A673 (cell line): Measurements from ENCODE around the gene DAB2IP. TPM values are rescaled to one million over a fixed set of nuclear protein-coding genes. Genes with fewer than 3 reads are reported as not detected.

ENCODE experiments used
- BruUV-seq: library from RNA; stranded (reverse); fragments of 400-500 nt; replicated peaks from 2 replicates; lab custom pipeline; 2021; lab: Mats Ljungman, UMichigan
- CTCF ChIA-PET: fragments of 300-600 bp; sonication (Branson Sonifier 250); formaldehyde crosslinking; loops from one replicate; lab custom pipeline; 2022; ENCODE audit warnings: antibody characterized with exemption; lab: Charles Lee
- POLR2A ChIA-PET: fragments of 300-600 bp; sonication (Branson Sonifier 250); formaldehyde crosslinking; loops from one replicate; lab custom pipeline; 2022; ENCODE audit warnings: antibody characterized with exemption; ENCODE audit not compliant: low non-redundant PET; lab: Charles Lee
- DNase-seq: peaks from one replicate; pipeline ENCODE4 v3.0.0-alpha.2; 2015; ENCODE audit warnings: low spot score
- H3K27ac ChIP-seq: fragments of 200-600 bp; sonication (generic); 2 replicates; pipeline ENCODE4 v1.5.1; 2016; ENCODE audit warnings: mixed run types, low read depth, mild to moderate bottlenecking, mixed read lengths, antibody characterized with exemption, low read length; ENCODE audit not compliant: poor library complexity, severe bottlenecking
- H3K27me3 ChIP-seq: fragments of 200-600 bp; sonication (generic); replicated peaks from 2 replicates; pipeline ENCODE4 v1.6.1; 2017; ENCODE audit warnings: mixed run types, low read depth, mild to moderate bottlenecking, mixed read lengths, antibody characterized with exemption, low read length; ENCODE audit not compliant: insufficient read depth, poor library complexity
- H3K36me3 ChIP-seq: fragments of 200-600 bp; sonication (generic); 2 replicates; pipeline ENCODE4 v1.6.1; 2016; ENCODE audit warnings: mixed run types, mild to moderate bottlenecking, mixed read lengths, antibody characterized with exemption, low read length; ENCODE audit not compliant: insufficient read depth, poor library complexity, severe bottlenecking
- H3K4me1 ChIP-seq: fragments of 200-600 bp; sonication (generic); 2 replicates; pipeline ENCODE4 v1.6.1; 2017; ENCODE audit warnings: mixed run types, mild to moderate bottlenecking, mixed read lengths, antibody characterized with exemption, low read length; ENCODE audit not compliant: insufficient read depth, poor library complexity, severe bottlenecking
- H3K4me3 ChIP-seq: fragments of 200-600 bp; sonication (generic); 2 replicates; pipeline ENCODE4 v1.5.1; 2016; ENCODE audit warnings: low read depth, mixed run types, mild to moderate bottlenecking, mixed read lengths, low read length; ENCODE audit not compliant: poor library complexity, severe bottlenecking
- H3K9me3 ChIP-seq: fragments of 200-600 bp; sonication (generic); 2 replicates; pipeline ENCODE4 v1.6.1; 2016; ENCODE audit warnings: mixed run types, low read depth, mild to moderate bottlenecking, mixed read lengths, antibody characterized with exemption, low read length; ENCODE audit not compliant: poor library complexity, severe bottlenecking
- CTCF ChIP-seq: fragments of 300-800, 200-600 bp; sonication (generic); conservative IDR thresholded peaks from 2 replicates; pipeline ENCODE4 v1.5.1; 2017; ENCODE audit warnings: low read depth, mild to moderate bottlenecking, antibody characterized with exemption, low read length, moderate library complexity, mixed read lengths
- EZH2 ChIP-seq: fragments of 200-600 bp; sonication (generic); IDR thresholded peaks from 2 replicates; pipeline ENCODE4 v1.6.1; 2017; ENCODE audit warnings: borderline replicate concordance, low read depth, mild to moderate bottlenecking, mixed read lengths, antibody characterized with exemption, low read length; ENCODE audit not compliant: poor library complexity, severe bottlenecking
- intact Hi-C: fragments of 100-400 bp; cut with micrococcal nuclease; formaldehyde crosslinking; loops from one replicate; pipeline ENCODE4 v1.10.0; 2022; ENCODE audit not compliant: unreplicated experiment
- total RNA-seq: library from RNA; stranded (reverse); gene quantifications from 2 replicates; pipeline ENCODE4 v1.2.3, GENCODE V29; 2021

DAB2IP gene
- total RNA-seq, 1 experiment from 2014 or later = 34.5 TPM

DNA sequence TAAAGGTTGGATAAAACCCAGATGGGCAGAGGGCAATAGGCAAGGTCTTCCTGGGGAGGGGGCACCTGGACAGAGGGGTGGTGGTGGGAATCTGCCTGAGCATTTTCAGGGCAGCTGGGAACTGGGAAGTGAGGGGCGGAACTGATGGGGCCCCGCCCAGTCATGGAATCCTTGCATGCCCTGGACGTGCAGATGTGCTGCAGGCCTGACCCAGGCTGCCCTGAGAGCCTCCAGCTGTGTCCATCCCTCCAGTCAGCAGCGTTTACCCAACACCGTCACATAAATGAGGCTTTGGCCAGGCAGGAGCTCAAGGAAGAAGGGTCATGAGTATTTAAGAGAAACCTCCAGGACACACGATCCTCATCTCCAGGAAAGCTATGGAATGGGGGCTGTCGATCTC lies 70.3 kb downstream of the DAB2IP start:
- H3K9me3 ChIP-seq = no peaks in the 10 kb centered on the region
- CTCF ChIA-PET = no interaction called here
- H3K4me3 ChIP-seq = no peak overlapping the region
- H3K4me1 ChIP-seq = no peaks in the 10 kb centered on the region
- BruUV-seq = no TSS peak
- H3K27ac ChIP-seq = no peak overlapping the region
- H3K36me3 ChIP-seq = no peaks in the 10 kb centered on the region
- intact Hi-C loops = no loop called here
- no peak for TF ChIP-seq CTCF
- no peak for TF ChIP-seq EZH2
- POLR2A ChIA-PET = no interaction called here
- no peaks in the 10 kb centered on the region for H3K27me3 ChIP-seq
- no peak for DNase-seq

- ChIA-PET POLR2A (no interaction called here), CTCF (no interaction called here)
- no TSS peak for BruUV-seq
- Histone ChIP-seq H3K27me3 (no peaks in the 10 kb centered on the region), H3K4me3 (no peak overlapping the region), H3K27ac (no peak overlapping the region), H3K36me3 (no peaks in the 10 kb centered on the region), H3K4me1 (no peaks in the 10 kb centered on the region), H3K9me3 (no peaks in the 10 kb centered on the region)
- DNase-seq = peak; percentile 28
- TF ChIP-seq EZH2 (no peak), CTCF (no peak)
- intact Hi-C loops = no loop called here
Measured at GRCh38 chr9:121725008-121725775, 73.8 kb downstream of the DAB2IP start.

DNA sequence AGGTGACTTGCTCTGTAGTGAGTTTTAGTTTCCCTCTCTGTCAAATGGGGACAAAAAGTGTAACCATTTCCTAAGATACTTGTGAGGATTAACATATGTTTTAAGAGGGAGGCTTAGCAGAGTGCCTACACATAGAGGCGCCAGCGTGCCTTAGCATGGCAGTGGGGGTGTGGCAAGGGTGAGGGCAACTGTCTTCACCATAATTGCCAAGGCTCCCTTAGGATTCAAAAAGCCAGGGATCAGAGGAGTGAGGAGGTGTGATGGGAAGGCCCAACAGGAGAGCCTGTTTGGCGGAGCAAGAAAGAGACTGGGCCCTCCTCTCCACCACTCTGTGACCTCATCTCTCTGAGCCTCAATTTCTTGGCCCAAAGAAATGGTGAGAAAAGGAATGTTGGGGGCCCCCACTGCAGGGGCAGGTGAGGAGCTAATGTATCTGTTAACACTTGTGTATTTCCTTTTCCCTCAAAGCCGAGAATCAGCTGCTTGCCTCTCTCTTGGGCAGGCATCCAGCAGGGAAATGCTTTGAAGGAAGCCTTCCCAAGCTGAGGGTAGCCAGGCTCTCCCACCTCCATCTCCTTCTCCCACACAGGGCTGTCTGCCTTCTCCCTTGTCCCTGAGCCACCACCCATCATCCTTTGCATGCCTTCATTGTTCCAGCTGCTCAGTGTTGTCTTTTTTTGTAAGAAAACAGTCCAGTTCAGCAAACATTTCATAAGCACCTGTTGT lies 76.0 kb downstream of the DAB2IP start:
- CTCF ChIA-PET = no interaction called here

More for the DNA sequence above, 76.0 kb downstream of the DAB2IP start:
- POLR2A ChIA-PET = no interaction called here
- intact Hi-C loops = no loop called here
- Histone ChIP-seq H3K4me3 (no peak overlapping the region), H3K36me3 (no peaks in the 10 kb centered on the region), H3K27ac (no peak overlapping the region), H3K9me3 (no peaks in the 10 kb centered on the region), H3K4me1 (no peaks in the 10 kb centered on the region), H3K27me3 (no peaks in the 10 kb centered on the region)
- no peak for DNase-seq
- BruUV-seq = no TSS peak
- TF ChIP-seq CTCF (no peak), EZH2 (no peak)
